ENCODE data around the gene EPN2. TPM values are rescaled to one million over a fixed set of nuclear protein-coding genes. Genes with fewer than 3 reads are reported as not detected.

EPN2 gene
- total RNA-seq, 1 experiment from 2014 or later = 57.8 TPM

GRCh38 chr17:19331543-19332245 is 94.5 kb downstream of the EPN2 start:
- H3K4me2 ChIP-seq (ENCODE audit: insufficient read depth, insufficient read length, low read length) = no peak overlapping the region

More at GRCh38 chr17:19331543-19332245, 94.5 kb downstream of the EPN2 start:
- Histone ChIP-seq H3K56ac (ENCODE audit: insufficient read length, low read depth, low read length) (no peak overlapping the region), H2AFZ (ENCODE audit: low read length) (no peak overlapping the region), H3K27ac (ENCODE audit: insufficient read length, low read depth, low read length) (no peak overlapping the region), H3K9me3 (ENCODE audit: control insufficient read depth, low read depth, low read length) (no peaks in the 10 kb centered on the region), H4K8ac (replicated peaks; ENCODE audit: insufficient read length, low read depth, low read length) (no peak overlapping the region), H3K14ac (ENCODE audit: insufficient read depth, low read length) (no peak overlapping the region; the same call in 1 of the 2 replicates), H3K23ac (ENCODE audit: insufficient read length, low read depth, low read length) (no peak overlapping the region), H2BK12ac (ENCODE audit: insufficient read length, low read depth, low read length) (no peak overlapping the region), H2BK15ac (ENCODE audit: low read depth, low read length) (no peak overlapping the region), H3K79me2 (ENCODE audit: insufficient read depth, low read length) (no peaks in the 10 kb centered on the region), H3K27me3 (ENCODE audit: insufficient read depth, low read length) (no peaks in the 10 kb centered on the region), H3K9ac (ENCODE audit: extremely low read depth, insufficient read length, low read length) (no peak overlapping the region), H4K5ac (ENCODE audit: insufficient read length, low read depth, low read length) (no peak overlapping the region), H3K18ac (ENCODE audit: insufficient read length, low read depth, low read length) (no peak overlapping the region), H3T11ph (ENCODE audit: low read length) (no peak overlapping the region), H3K4me1 (ENCODE audit: insufficient read depth, low read length) (no peaks in the 10 kb centered on the region), H2BK20ac (ENCODE audit: low read depth, low read length, poor library complexity, severe bottlenecking) (no peak overlapping the region), H4K91ac (ENCODE audit: insufficient read length, low read depth, low read length) (no peak overlapping the region), H3K4ac (ENCODE audit: low read depth, low read length) (no peak overlapping the region), H2BK5ac (ENCODE audit: insufficient read length, low read length) (no peak overlapping the region), H3K79me1 (ENCODE audit: insufficient read depth, low read depth, low read length, poor library complexity, severe bottlenecking) (no peaks in the 10 kb centered on the region), H4K20me1 (ENCODE audit: control insufficient read depth, insufficient read depth, insufficient read length) (no peaks in the 10 kb centered on the region), H3K23me2 (ENCODE audit: insufficient read length, low read depth, low read length, poor library complexity, severe bottlenecking) (no peaks in the 10 kb centered on the region), H2AK5ac (ENCODE audit: insufficient read length, low read length) (no peak overlapping the region), H2BK120ac (ENCODE audit: low read depth, low read length, poor library complexity, severe bottlenecking) (no peak overlapping the region)
- H3K36me3 Mint-ChIP-seq (ENCODE audit: insufficient read depth in 1 of 3, low read depth in 3 of 3) = peaks cover 10 to 39% (median 32%) of the 10 kb centered on the region in 3 experiments; a peak in 6 of 7 replicates
- no peaks in the 10 kb centered on the region for H3K9me3 Mint-ChIP-seq
- H3K27ac Mint-ChIP-seq = peak overlapping the region in 1 of 3 experiments; percentile 76; a peak in 1 of 7 replicates
- H3K4me3 Mint-ChIP-seq = no peak overlapping the region
- WGBS (ENCODE audit: extremely low coverage, insufficient read length, low lambda C conversion rate) = no CpG with 5 or more reads among the region's 13 CpGs
- no peak for DNase-seq
- TF ChIP-seq, protein P1, sequence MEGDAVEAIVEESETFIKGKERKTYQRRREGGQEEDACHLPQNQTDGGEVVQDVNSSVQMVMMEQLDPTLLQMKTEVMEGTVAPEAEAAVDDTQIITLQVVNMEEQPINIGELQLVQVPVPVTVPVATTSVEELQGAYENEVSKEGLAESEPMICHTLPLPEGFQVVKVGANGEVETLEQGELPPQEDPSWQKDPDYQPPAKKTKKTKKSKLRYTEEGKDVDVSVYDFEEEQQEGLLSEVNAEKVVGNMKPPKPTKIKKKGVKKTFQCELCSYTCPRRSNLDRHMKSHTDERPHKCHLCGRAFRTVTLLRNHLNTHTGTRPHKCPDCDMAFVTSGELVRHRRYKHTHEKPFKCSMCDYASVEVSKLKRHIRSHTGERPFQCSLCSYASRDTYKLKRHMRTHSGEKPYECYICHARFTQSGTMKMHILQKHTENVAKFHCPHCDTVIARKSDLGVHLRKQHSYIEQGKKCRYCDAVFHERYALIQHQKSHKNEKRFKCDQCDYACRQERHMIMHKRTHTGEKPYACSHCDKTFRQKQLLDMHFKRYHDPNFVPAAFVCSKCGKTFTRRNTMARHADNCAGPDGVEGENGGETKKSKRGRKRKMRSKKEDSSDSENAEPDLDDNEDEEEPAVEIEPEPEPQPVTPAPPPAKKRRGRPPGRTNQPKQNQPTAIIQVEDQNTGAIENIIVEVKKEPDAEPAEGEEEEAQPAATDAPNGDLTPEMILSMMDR (conservative IDR thresholded peaks at IDR 0.05) = no peak
- no peaks in the 10 kb centered on the region for H3K27me3 Mint-ChIP-seq (ENCODE audit: low read depth)
- peaks cover 4 to 34% of the 10 kb centered on the region in 2 experiments for H3K4me1 Mint-ChIP-seq

Data from H9 (cell line).